ENCODE data around the gene SPC25.
"Not testable (repeated sequence)": the region's sequence is repeated elsewhere in the genome, so short reads cannot be mapped to it uniquely, and the experiment has no call there.

- not testable (repeated sequence) for TF ChIP-seq POLR2A, CTCF (IDR thresholded peaks at IDR 0.05)
Observed at GRCh38 chr2:168870824-168871223, 19.4 kb downstream of the SPC25 start.

Measured in Peyer's patch (tissue), 4 donors.